CD1c-positive myeloid dendritic cell (primary cell): ENCODE results near the gene SH3RF2.

Source experiments
- DNase-seq: peaks from one replicate; pipeline ENCODE4 v3.0.0-alpha.2; 2016; ENCODE audit errors: extremely low spot score

Gene SH3RF2

DNA sequence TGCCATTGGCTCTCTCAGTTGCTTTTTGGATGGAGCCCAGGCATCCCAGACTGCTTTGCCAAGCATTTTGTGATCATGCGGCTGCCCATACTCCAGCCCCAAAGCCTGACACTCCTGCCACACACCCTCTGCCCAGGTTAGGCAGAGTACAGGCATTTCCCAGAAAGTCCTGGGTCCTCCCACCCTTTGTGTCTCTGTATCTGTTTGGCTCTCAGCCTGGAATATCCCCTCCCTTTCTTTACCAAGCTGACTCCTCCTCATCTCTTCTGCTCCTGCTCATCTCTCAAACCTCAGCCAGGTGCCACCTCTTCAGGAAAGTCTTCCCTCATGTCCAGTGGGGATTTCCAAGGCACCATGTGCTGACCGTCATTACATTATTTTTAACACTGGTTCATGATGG, 14.3 kb upstream of the SH3RF2 start:
- DNase-seq, result no peak

DNA sequence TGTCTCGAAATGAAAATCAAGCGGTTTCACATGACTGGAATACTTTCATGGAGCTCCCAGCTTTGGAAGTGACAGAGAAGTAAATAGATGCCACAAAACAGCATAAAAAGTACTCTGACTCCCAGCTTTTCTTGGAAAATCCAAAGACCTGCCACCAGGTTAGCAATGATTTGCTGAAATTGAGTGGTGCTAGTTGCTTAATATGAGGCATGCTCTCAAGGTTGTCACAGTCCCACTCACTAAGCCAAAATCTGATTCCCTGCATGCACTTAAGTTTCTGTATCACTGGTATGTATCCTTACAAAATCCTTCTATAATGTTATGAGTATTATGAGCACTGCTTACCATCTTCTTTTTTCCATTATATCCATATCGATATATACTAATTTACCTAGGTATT, 13.0 kb upstream of the SH3RF2 start:
- DNase-seq, result no peak

DNA sequence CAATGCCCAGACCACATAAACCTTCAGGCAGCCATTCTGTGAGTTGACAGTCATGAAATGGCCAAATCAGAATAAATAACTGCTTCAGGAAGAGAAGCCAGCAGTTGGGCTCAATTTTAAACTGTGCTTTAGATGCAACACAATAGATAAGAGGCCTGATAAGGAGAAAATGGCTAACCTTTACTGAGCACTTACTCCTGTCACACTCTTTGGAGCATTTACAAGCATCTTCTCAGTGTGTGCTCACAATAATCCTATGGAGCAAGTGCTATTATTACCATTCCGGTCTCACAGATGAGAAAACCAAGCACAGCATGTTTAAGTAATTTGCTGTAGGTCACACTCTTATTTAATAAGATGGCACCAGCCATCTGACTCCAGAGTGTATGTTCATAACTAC, 11.5 kb upstream of the SH3RF2 start:
- no peak for DNase-seq

DNA sequence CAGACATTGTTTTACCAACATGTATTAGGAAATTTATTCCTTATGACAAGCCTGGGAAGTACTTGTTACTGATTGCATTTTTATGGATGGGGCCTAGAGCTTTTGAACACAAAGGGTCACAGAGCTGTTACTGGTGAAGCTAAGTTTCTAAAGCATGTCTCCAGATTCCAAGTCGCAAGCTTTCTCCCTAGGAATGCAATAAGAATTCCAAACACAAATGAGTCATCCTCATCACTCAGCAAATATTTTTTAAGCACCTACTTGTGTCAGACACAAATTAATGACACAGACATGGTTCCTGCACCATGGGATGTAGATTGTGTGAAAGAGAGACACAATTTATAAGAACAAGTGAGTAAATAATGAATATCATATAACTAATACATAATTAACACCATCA, 11.0 kb upstream of the SH3RF2 start:
- DNase-seq, result no peak

DNA sequence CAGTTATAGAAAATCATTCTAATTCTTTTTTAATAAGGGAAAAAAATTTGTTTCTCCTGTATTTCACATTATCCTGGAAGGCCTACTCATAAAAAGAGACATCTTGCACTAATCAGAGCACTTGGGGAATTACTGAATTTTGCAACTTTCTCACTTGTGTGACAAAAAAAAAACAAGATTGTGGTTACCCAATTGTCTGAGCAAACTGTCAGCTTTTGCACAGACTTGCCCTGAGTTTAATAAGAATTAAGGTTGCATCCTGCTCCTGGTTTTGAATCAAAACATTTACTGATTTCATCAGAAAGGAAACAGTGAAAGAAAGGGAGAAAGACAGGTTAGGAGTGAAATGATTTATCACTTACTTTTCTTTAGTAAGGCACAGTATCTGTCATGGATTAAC, 10.6 kb upstream of the SH3RF2 start:
- DNase-seq, result no peak

DNA sequence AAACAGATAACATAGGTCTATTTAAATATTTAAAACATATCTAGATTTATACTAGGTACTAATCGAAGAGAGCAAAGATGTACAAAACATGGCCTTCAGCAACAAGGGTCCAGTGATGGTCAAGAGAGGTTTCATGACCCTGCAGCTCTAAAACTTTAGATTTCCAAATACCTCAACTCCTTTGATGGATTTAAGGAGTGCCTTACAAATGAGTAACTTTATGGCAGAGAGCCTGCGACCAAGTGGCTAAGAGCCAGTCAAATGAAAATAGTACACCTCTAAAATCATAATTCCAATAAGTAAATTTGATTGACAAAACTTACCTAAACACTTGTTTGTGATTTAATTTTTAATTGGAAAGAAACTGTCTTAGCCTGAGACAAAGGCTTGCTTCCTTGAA, 4.7 kb upstream of the SH3RF2 start:
- DNase-seq, result no peak

DNA sequence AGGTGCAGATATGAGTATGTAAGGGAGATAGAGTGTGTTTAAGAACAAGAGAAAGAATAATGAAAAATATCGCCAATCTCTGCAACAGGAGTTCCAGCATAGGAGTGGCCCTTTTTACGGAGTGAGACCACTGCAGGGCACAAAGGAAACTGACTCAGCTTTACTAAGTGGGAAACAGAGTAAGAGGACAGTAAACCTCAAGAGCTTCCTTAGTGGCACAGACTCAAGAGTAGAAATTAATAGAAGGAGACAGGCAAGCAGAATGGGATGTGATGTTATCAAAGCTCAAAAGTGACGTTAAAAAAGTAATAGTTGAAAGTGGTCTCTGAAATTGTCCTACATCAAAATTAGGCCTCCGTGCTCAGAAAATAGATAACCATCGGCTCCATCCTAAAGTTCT, 2.1 kb upstream of the SH3RF2 start:
- DNase-seq, result no peak

DNA sequence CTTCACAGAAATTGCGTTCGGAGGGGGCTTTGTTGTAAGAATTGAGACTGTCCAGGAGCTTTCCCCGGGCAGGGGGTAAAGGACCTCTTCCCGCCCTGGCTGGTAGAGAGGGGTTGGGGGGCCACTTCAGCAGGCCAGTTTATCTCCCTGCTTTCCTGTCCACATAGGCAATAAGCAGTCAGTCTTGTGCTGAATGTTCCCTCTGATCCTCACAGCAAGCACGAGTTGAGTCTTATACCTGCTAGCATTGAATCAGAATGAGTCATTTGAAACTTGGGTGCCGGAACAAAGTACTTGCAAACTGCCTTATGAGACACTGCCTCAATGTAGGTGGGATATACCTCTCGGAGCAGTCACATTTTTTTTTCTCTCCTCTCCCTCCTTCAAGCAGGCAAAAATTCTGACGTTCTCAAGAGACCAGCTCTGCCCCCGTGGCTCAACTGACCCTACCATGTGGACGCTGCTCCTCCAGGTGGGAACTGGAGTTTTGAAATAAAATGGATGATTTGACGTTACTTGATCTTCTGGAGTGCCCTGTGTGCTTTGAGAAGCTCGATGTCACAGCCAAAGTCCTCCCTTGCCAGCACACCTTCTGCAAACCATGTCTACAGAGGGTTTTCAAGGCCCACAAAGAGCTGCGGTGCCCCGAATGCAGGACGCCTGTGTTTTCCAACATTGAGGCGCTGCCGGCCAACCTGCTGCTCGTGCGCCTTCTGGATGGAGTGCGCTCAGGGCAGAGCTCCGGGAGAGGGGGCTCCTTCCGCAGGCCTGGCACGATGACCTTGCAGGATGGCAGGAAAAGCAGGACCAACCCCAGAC, 1.3 kb downstream of the SH3RF2 start:
- DNase-seq, result no peak

DNA sequence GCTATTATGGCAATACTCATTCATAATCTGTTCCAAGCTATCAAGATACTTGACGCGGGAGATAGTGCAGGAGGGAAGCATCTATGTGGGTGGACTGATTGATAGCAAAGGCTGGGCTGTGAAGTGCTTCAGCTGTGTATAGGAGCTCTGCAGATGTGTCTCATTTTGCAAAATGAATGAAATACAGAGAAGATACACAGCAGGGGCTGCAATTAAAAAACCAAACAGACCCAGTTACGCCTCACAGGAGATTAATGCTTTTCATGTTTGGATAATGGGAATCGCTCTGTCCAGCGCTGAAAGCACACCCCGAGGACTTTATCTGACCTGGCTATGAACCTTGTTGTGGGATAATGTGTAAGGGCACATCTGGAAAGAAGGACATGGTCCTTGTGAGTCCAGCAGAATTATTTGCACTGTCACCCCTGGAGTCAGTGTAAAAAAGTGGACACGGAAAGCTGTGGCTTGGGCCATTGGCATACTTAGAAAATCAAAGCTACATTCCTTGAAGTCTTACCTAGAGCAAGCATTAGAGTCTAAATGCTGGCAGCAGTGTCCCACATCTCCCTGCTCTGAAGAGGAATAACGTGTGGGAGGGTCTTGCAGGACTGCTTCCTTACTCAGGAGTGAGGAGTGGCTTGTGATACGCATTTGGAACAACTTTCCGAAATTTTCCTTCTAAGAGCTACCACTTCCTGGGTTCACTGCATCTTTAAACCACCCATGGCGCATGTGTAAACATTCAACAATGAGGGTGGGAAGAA, 2.6 kb downstream of the SH3RF2 start:
- no peak for DNase-seq

DNA sequence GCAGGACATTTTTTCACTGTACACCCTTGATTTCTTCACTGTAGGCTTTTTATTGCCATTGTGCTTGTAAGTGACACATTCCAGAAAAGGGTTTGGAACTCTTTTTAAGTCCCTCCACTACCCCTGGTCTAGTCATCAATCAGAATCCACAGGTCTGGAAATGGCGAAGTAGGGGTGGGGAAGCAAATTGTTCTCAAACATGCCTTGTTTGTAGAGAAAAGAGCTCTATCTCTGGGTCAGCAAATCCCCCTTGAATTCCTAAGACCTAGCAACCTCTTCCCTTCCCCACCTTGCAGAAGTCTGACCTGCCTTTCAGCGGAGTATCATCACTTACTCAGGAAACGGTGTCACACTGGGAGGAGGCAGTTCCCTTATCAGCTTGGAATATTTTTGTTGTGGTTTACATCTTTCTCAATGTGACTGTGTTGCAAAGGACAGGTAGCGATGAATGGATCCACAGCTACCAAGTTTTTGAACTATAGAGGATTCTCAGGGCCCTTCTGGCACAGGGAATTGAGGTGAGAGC, 3.2 kb downstream of the SH3RF2 start:
- DNase-seq, result no peak

DNA sequence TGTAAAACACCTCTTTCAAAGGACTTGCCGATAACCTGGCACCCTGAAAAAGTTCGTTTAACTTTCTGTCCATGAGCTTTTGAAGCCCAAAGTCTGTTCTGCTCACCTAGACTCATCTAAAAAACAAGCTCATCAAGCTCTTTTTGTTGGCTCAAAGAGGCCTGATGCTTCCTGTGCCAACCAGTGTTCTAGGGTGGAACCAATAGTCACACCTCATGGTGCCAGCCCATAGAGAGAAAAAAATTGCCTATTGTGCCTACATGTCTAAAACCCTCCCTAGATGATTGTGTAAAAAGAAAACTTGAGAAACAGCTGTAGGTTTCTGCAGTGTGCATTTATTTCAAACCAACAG, 4.7 kb downstream of the SH3RF2 start:
- no peak for DNase-seq

DNA sequence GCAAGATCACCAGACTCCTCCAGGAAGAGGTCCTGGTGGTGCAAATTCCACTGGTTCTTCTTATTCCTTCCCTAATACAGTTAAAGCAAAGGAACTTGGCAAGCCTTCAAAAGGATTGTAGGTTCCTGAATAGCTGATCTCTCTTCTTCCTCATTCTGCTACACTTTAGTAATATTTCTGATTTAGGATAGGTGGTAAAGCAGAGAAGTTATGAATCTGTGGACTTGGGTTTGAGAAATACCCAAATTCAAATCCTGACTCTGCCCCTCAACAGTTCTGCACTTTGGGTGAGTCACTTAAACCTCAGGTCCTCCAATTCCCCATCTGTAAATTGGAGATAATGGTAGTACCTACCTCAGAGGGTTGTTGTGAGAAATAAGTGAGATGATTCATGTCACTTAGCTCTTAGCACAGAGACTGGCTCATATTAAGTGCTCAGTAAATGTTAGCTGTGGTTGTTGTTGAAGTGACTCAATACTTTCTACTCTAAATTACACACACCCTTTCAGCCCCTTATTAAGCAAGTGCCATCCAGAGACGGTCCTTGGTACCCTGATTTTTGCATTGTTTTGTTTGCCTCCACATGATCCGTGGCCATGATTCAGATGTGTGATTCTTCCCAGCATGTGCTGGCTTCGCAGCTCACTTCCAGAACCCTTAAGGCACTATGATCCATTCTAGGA, 5.2 kb downstream of the SH3RF2 start:
- peak; percentile 39 for DNase-seq

DNA sequence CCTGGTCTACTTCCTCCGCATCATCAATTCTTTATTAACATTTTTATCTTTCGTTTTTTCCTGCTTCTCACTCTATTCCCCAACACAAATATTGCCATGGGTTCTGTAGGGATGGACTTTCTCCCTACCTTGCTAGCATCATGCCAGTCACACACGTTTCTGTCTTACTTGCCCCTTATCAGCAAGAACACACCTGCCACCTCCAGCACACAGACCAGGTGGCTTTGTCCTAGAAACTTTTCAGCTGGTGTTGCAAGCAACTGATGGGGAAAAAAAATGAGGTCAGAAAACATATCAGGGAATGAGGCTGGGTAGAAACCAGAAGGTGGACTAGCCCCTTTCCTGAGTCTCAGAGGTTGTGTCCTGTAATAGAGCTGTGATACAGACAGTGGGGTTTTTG, 5.8 kb downstream of the SH3RF2 start:
- DNase-seq, result no peak

DNA sequence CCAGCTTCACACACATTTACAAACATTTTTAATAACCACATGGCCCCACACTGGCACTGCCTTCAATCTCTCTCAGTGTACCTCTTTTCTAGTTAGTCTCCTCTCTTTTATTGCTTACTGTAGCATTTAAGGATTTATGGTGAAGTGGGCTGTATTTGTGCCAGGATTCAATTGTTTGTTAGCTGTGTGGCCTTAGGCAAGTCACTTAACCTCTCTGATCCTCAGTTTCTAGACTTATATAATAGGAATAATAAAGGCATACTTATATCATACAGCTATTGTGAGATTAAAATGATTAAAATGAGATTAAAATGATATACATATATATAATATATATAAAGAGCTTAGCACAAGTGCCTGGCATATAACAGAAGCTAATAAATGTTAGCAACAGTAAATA, 6.4 kb downstream of the SH3RF2 start:
- no peak for DNase-seq

DNA sequence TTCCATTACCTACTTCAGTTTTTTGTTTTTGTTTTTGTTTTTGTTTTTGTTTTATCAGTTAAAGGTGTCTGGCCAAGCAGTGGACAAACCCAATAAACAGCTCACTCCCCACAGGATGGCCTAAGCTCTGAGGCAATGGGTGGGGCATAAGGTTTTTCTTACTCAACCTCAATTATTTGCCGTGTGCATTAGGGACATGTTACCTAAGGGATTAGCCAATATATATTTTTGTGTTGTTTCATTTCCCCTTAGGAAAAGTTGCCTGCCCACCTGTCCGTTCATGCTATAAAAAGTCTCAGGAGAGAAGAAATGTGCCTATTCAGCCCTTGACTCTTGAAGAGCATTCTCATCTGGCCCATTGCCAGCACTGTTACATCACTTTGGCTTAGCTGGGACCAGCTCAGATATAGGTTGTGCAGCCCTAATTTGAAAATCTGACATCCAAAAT, 7.3 kb downstream of the SH3RF2 start:
- DNase-seq, result peak; percentile 17

DNA sequence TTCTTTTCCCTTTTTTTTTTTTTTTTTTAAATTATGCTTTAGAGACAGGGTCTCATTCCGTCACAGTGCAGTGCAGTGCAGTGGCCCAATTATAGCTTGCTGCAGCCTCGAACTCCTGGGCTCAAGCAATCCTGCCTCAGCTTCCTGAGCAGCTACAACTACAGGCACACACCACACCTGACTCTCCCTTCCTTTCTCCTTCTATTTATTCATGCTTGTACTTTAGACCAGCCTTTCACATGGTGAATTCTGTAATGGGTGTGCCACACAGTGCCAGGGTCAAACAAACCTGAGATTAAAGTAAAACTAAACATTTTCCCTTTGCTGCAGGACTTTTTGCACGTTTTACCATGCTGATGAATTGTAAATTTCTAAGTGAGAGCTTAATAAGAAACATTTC, 8.0 kb downstream of the SH3RF2 start:
- no peak for DNase-seq

DNA sequence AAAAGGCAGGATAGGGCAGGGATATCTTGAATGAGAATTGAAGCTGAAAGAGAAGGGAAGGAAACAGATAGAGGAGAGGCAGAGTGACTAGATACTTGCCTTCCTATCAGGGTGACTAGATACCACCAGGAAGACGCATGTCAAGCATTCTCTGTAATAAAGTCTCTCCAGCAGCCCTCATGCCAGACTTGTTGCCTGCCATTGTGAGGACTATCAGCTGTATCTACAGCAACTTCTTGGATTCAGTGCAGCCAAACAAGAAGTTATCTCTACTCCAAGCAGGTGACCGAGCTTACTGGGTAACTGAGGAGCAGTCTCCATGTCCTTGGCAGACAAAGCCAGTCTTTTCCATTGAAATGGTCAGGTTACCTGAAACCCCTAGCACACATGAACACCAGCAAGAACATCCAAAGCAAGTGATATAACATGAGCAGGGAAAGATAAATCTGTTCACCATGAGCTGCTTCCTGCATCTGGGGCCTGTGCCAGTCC, 9.3 kb downstream of the SH3RF2 start:
- DNase-seq, result no peak

DNA sequence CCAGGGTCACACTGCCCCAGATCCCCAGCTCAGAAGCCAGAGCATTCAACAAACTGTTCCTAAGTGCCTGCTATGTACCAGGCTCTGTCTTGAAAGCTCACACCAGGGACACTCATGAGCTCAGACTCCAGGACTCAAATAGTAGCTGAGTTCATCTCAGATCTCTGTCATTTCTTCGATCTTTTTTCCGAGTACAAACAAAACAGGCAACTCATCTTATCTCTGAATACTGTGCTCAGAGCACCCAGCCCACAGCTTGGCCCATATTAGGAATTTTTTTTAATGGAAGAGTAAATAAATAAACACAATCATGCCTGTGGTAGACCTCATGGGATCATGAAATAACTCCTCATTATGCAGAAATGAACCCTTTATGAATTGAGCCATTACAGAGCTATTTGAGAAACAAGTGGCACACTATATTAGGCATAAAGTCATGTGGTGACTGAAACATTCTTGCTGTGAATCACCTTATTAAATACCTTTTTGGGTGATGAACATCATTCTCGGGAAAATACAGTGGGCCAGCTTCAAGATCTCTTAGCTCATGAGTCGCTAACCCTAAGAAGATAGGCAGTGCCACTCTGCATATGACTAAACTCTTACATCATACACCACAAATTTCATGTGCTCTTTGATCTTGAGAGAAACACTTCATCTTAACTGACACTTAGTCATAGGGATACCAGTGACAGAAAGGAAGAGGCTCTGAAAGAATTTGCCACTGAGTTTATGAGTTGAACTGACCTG, 9.9 kb downstream of the SH3RF2 start:
- peak; percentile 36 for DNase-seq

DNA sequence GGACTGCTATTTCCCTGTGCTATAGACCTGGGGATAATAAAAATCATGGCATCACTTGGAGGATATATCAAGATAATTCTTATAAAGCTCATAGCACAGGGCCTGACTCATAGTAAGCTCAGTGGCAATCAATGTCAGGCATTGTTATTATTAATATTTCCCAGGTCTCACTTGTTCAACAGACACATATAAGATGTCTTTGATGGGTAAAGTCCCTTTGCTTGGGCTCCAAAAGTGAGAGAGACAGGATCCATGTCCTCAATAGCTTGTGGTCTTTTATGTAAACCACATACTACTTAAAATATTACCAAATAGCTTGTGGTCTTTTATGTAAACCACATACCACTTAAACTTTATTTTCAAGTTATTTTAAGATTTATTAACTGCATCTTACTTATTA, 11.2 kb downstream of the SH3RF2 start:
- DNase-seq, result no peak

DNA sequence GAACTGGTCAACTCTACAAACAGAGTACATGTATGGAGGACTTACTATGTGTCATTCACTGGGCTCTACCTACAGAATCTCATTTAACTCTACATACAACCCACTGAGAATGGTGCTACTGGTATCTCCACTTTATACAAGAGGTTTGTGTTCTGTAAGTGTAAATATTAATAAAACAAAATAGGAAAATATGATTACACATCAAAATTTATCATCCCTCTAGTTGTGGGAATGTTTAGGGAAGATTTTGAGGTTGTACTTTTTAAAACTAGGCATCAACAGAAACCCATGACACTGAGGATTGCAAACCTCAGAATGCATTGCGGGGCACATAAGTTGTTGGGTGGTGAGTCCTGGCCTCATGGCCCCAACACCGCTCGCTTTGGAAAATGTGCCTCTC, 11.7 kb downstream of the SH3RF2 start:
- DNase-seq, result no peak

DNA sequence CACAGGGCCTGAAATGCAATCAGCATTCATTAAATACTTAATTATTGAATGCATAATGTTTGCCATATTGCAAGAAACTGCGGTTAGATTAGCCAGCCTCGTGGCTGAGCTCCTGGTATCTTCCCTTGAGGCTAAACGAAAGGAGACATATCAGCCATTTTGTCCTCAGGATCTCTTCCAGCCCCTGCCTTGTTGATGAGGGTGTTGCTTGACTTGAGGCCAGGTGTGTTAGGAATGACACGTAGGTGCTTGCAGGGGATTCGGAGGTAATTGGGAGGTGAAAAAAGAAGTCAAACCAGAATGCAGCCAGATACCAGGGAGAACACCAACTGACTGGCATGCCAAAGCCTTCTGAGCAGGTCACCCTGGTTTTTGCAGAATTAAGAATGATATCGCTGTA, 12.5 kb downstream of the SH3RF2 start:
- no peak for DNase-seq

DNA sequence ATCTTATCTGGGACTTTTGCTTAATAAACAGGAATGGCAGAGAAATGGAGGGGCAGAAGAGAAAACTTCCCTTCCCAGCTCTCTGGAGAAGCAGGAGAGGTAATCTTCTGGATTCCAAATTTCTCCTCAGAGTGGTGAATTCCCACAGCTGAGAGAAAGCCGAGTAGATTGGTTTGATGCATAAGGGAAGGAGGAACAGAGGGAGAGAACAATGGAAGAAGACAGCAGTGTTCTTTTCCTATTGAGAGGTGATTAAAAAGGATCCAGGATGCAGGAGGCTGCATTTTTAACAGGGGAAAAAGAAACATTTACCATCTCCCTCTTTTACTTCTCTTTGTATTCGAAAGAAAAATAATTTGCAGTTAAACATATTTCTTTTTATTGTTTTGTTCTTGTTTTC, 13.1 kb downstream of the SH3RF2 start:
- DNase-seq, result no peak
